K562 (cell line): ENCODE data around the gene CCDC195. TPM values are rescaled to one million over a fixed set of nuclear protein-coding genes. Genes with fewer than 3 reads are reported as not detected.

Experiments
- ATAC-seq: fragments of 200-7000 bp; cut with Tn5 transposase; 3 replicates; pipeline ENCODE4 v1.9.1; 2020; ENCODE audit warnings: moderate library complexity
- BruUV-seq: library from RNA; stranded (reverse); fragments of 400-500 nt; replicated peaks from 2 replicates; lab custom pipeline; 2021; lab: Mats Ljungman, UMichigan
- CTCF ChIA-PET: fragments of 300-600 bp; formaldehyde crosslinking; extraction: SDS; loops from one replicate; lab custom pipeline; 2021; ENCODE audit warnings: low intra/inter-chr PET ratio; lab: Yijun Ruan, JAX
- POLR2A ChIA-PET: fragments of 300-600, 350-650 bp; sonication (Branson Sonifier 250); formaldehyde crosslinking; extraction: SDS; loops from one replicate; lab custom pipeline; 2021; ENCODE audit warnings: antibody characterized with exemption, inconsistent platforms; lab: Yijun Ruan, JAX
- DNase-seq, 4 experiments: peaks; one replicate each; pipeline versions ENCODE4 v3.0.0 to v3.0.0-alpha.2; 2011 to 2018; ENCODE audit warnings: low spot score in 3 of 4, mixed read lengths in 3 of 4; ENCODE audit errors: extremely low read depth in 1 of 4
- FAIRE-seq: peaks from 2 replicates; lab custom pipeline; 2011; peaks lifted over from hg19 to GRCh38; lab: Jason Lieb, UNC
- H2AFZ ChIP-seq: 2 replicates; pipeline ENCODE4 v1.6.0; 2011; ENCODE audit warnings: low read depth, low read length, control low read depth, inconsistent platforms
- H3K27ac ChIP-seq: fragments of 200-600 bp; 3 replicates; pipeline ENCODE4 v1.8.0; 2011; ENCODE audit warnings: low read depth, mild to moderate bottlenecking, control low read depth, inconsistent platforms, low read length, moderate library complexity, mixed read lengths; ENCODE audit errors: extremely low read depth
- H3K27me3 ChIP-seq, 2 experiments: fragments of 300-600 bp in 1 of 2; 2 replicates in 1 of 2; 3 replicates in 1 of 2; pipeline versions ENCODE4 v1.6.0 to v1.8.0; 2011; ENCODE audit warnings: inconsistent platforms in 2 of 2, low read length in 2 of 2, mild to moderate bottlenecking in 1 of 2, mixed read lengths in 1 of 2, moderate library complexity in 1 of 2; ENCODE audit not compliant: control insufficient read depth in 2 of 2, insufficient read depth in 2 of 2
- H3K36me3 ChIP-seq: fragments of 300-600 bp; 3 replicates; pipeline ENCODE4 v1.8.0; 2011; ENCODE audit warnings: mild to moderate bottlenecking, low read length, inconsistent platforms; ENCODE audit not compliant: control insufficient read depth, insufficient read depth
- H3K4me1 ChIP-seq, 2 experiments: fragments of 200-600 bp in 1 of 2; replicated peaks in 1 of 2; 2 replicates in 1 of 2; 3 replicates in 1 of 2; pipeline versions ENCODE4 v1.5.1 to v1.8.0; 2011; ENCODE audit warnings: inconsistent platforms in 2 of 2, low read length in 2 of 2, mild to moderate bottlenecking in 1 of 2, mixed read lengths in 1 of 2, moderate library complexity in 1 of 2; ENCODE audit not compliant: control insufficient read depth in 2 of 2, insufficient read depth in 2 of 2
- H3K4me2 ChIP-seq: 2 replicates; pipeline ENCODE4 v1.6.1; 2011; ENCODE audit warnings: low read length, control low read depth, inconsistent platforms, mixed read lengths; ENCODE audit not compliant: insufficient read depth
- H3K4me3 ChIP-seq: fragments of 200-600 bp; sonication (generic), shearing (Covaris generic); 2 replicates; pipeline ENCODE4 v1.5.1; 2016; ENCODE audit warnings: control low read depth, inconsistent platforms
- H3K79me2 ChIP-seq: fragments of 200-600 bp; 3 replicates; pipeline ENCODE4 v1.8.0; 2011; ENCODE audit warnings: low read length, inconsistent platforms; ENCODE audit not compliant: control insufficient read depth, insufficient read depth
- H3K9ac ChIP-seq, 2 experiments: 2 replicates each; pipeline versions ENCODE4 v1.6.0 to v1.6.1; 2011; ENCODE audit warnings: low read depth in 2 of 2, low read length in 2 of 2, control low read depth in 1 of 2, inconsistent platforms in 1 of 2, mild to moderate bottlenecking in 1 of 2, mixed read lengths in 1 of 2; ENCODE audit not compliant: insufficient read depth in 1 of 2
- H3K9me1 ChIP-seq: one replicate; pipeline ENCODE4 v1.6.0; 2011; ENCODE audit warnings: inconsistent platforms, mild to moderate bottlenecking, low read length, moderate library complexity; ENCODE audit not compliant: control insufficient read depth, insufficient read depth
- H3K9me3 ChIP-seq: replicated peaks from 2 replicates; pipeline ENCODE4 v1.5.1; 2011; ENCODE audit warnings: low read depth, low read length, inconsistent platforms; ENCODE audit not compliant: control insufficient read depth, insufficient read depth
- H4K20me1 ChIP-seq: replicated peaks from 2 replicates; pipeline ENCODE4 v1.6.1; 2011; ENCODE audit warnings: low read length, inconsistent platforms, mixed read lengths; ENCODE audit not compliant: control insufficient read depth, insufficient read depth
- ARNT ChIP-seq, 2 experiments: fragments of 450-650 bp; IDR thresholded peaks; 2 replicates each; pipeline ENCODE4 v1.6.1; 2016; ENCODE audit warnings: mild to moderate bottlenecking in 1 of 2
- CEBPB ChIP-seq: fragments of 450-650 bp; IDR thresholded peaks from 2 replicates; pipeline ENCODE4 v1.6.1; 2016; ENCODE audit warnings: missing genetic modification characterization, missing compliant biosample characterization
- CEBPG ChIP-seq, 3 experiments: fragments of 200-800 bp in 1 of 3; sonication (Bioruptor generic) in 1 of 3; sonication (generic) in 1 of 3; formaldehyde crosslinking in 1 of 3; IDR thresholded peaks in 2 of 3; conservative IDR thresholded peaks in 1 of 3; 2 replicates each; pipeline versions ENCODE4 v1.6.1 to v1.8.0; 2016 to 2022; ENCODE audit warnings: missing compliant biosample characterization in 2 of 3, missing genetic modification characterization in 2 of 3, mild to moderate bottlenecking in 1 of 3, missing genetic modification reagents in 1 of 3
- DPF2 ChIP-seq: fragments of 450-650 bp; IDR thresholded peaks from 2 replicates; pipeline ENCODE4 v1.6.1; 2016
- E2F5 ChIP-seq: sonication (generic); formaldehyde crosslinking; IDR thresholded peaks from 2 replicates; pipeline ENCODE4 v1.8.0; 2022; ENCODE audit warnings: mild to moderate bottlenecking, missing genetic modification reagents
- EHMT2 ChIP-seq: fragments of 450-650 bp; IDR thresholded peaks from 2 replicates; pipeline ENCODE4 v1.6.1; 2018; ENCODE audit warnings: antibody characterized with exemption
- HOXB6 ChIP-seq: fragments of 250-450 bp; sonication (Bioruptor Pico); IDR thresholded peaks from 2 replicates; pipeline ENCODE4 v1.5.1; 2022; ENCODE audit warnings: mild to moderate bottlenecking, borderline replicate concordance
- POLR2B ChIP-seq: fragments of 450-650 bp; IDR thresholded peaks from 2 replicates; pipeline ENCODE4 v1.6.1; 2018; ENCODE audit warnings: low read depth; ENCODE audit not compliant: partially characterized antibody
- SNRNP70 ChIP-seq: fragments of 200-400 bp; formaldehyde crosslinking; optimal IDR thresholded peaks from 2 replicates; pipeline ENCODE3; 2017; ENCODE audit warnings: low read depth, low read length
- USF2 ChIP-seq: sonication (generic); formaldehyde crosslinking; IDR thresholded peaks from 2 replicates; pipeline ENCODE4 v1.5.0; 2020; ENCODE audit warnings: missing genetic modification reagents
- ZNF143 ChIP-seq: sonication (generic); formaldehyde crosslinking; IDR thresholded peaks from 2 replicates; pipeline ENCODE4 v1.9.0; 2022; ENCODE audit warnings: mild to moderate bottlenecking, missing genetic modification reagents
- ZNF23 ChIP-seq: fragments of 250-450 bp; sonication (Bioruptor Pico); IDR thresholded peaks from 2 replicates; pipeline ENCODE4 v1.4.0; 2020; ENCODE audit warnings: mild to moderate bottlenecking
- ZNF280A ChIP-seq: fragments of 450-650 bp; IDR thresholded peaks from 2 replicates; pipeline ENCODE4 v1.6.1; 2018; ENCODE audit warnings: mild to moderate bottlenecking, low read depth; ENCODE audit not compliant: partially characterized antibody
- ZNF79 ChIP-seq: fragments of 250-450 bp; sonication (Bioruptor Pico); IDR thresholded peaks from 2 replicates; pipeline ENCODE4 v1.4.0; 2020; ENCODE audit warnings: low read depth, mild to moderate bottlenecking, moderate library complexity
- WGBS: fragments of 100-300 bp; shearing (Covaris generic); methylation state at CpG from one replicate; pipeline ENCODE4 v1.1.6; 2016; ENCODE audit warnings: low coverage, mixed read lengths; ENCODE audit not compliant: insufficient coverage; ENCODE audit errors: missing lambda C conversion rate; 5-methylcytosine and 5-hydroxymethylcytosine counted together
- in situ Hi-C: fragments of 300-500 bp; cut with MboI; formaldehyde crosslinking; loops from 4 replicates; pipeline ENCODE4 v1.15.0; 2018; ENCODE audit warnings: inconsistent platforms, mixed read lengths
- intact Hi-C: fragments of 100-400 bp; cut with micrococcal nuclease; formaldehyde crosslinking; loops from 2 replicates; pipeline ENCODE4 v1.14.2; 2022
- polyA plus RNA-seq, 8 experiments: library from polyadenylated mRNA; depleted of rRNA in 4 of 8; stranded (reverse) in 5 of 8; unstranded in 3 of 8; fragments of >200 nt; fragmentation: Nextera tagmentation in 2 of 8; fragmentation: Illumina TruSeq in 1 of 8; extraction: Ambion mirVana in 2 of 8; extraction: Trizol in 1 of 8; gene quantifications; 2 replicates each; pipeline versions ENCODE4 v1.2.1 to v1.2.3, GENCODE V29; 2011 to 2014; ENCODE audit warnings: inconsistent platforms in 1 of 8, missing spikeins in 1 of 8
- total RNA-seq, 7 experiments: library from RNA; depleted of rRNA in 6 of 7; stranded (reverse); fragments of >200 nt in 6 of 7; fragmentation: Illumina TruSeq in 2 of 7; extraction: Trizol in 2 of 7; gene quantifications; 2 replicates each; pipeline versions ENCODE4 v1.2.1 to v1.2.3, GENCODE V29; 2011 to 2021; ENCODE audit warnings: low replicate concordance in 1 of 7

Gene CCDC195
- total and polyA plus RNA-seq, 9 of the 15 experiments (the other 6 are each of a cell fraction or from before 2014, with no cell fraction given): not detected

GRCh38 chr2:224666951-224667553 lies 49.1 kb downstream of the CCDC195 start:
- no TSS peak for BruUV-seq
- TF ChIP-seq CEBPG (CRISPR knock-in tag; IDR thresholded peaks at IDR 0.05) (no peak), CEBPG (tag; conservative IDR thresholded peaks at IDR 0.05 in 1 of 2, IDR thresholded peaks at IDR 0.05 in 1 of 2) (peak in 1 of 2 experiments; percentile 54; a peak in 2 of 4 replicates), E2F5 (no peak), CEBPB (tag) (peak; percentile 27; the same call in 1 of the 2 replicates), ZNF143 (no peak), SNRNP70 (no peak), HOXB6 (CRISPR knock-in tag) (no peak), ZNF23 (CRISPR knock-in tag) (no peak), POLR2B (no peak), EHMT2 (no peak), ARNT (IDR thresholded peaks at IDR 0.05) (no peak), ZNF79 (CRISPR knock-in tag) (no peak), ZNF280A (no peak), USF2 (CRISPR knock-in tag) (no peak), DPF2 (no peak)
- TF ChIP-seq, all 486 proteins: peak for 2
- no peak overlapping the region for H3K4me3 ChIP-seq
- in situ Hi-C loops: no loop called here
- H3K27me3 ChIP-seq: no peaks in the 10 kb centered on the region
- H3K4me2 ChIP-seq: no peak overlapping the region
- no peak overlapping the region for H3K27ac ChIP-seq
- H3K36me3 ChIP-seq: no peaks in the 10 kb centered on the region
- FAIRE-seq (no peak), ATAC-seq (no peak), DNase-seq (no peak)
- intact Hi-C loops: no loop called here
- ChIA-PET CTCF (no interaction called here), POLR2A (no interaction called here)
- WGBS: 0% methylated on average over 2 of the region's 2 CpGs
- no peaks in the 10 kb centered on the region for H3K9me1 ChIP-seq
- H2AFZ ChIP-seq: no peak overlapping the region
- H3K9me3 ChIP-seq: no peaks in the 10 kb centered on the region
- H4K20me1 ChIP-seq: no peaks in the 10 kb centered on the region
- H3K79me2 ChIP-seq: no peaks in the 10 kb centered on the region
- H3K4me1 ChIP-seq: no peaks in the 10 kb centered on the region
- no peak overlapping the region for H3K9ac ChIP-seq
